ENCODE data around the gene MAGI2. TPM values are rescaled to one million over a fixed set of nuclear protein-coding genes. Genes with fewer than 3 reads are reported as not detected.

MAGI2 gene
- total RNA-seq, 1 experiment from 2014 or later = 0.22 TPM

DNA sequence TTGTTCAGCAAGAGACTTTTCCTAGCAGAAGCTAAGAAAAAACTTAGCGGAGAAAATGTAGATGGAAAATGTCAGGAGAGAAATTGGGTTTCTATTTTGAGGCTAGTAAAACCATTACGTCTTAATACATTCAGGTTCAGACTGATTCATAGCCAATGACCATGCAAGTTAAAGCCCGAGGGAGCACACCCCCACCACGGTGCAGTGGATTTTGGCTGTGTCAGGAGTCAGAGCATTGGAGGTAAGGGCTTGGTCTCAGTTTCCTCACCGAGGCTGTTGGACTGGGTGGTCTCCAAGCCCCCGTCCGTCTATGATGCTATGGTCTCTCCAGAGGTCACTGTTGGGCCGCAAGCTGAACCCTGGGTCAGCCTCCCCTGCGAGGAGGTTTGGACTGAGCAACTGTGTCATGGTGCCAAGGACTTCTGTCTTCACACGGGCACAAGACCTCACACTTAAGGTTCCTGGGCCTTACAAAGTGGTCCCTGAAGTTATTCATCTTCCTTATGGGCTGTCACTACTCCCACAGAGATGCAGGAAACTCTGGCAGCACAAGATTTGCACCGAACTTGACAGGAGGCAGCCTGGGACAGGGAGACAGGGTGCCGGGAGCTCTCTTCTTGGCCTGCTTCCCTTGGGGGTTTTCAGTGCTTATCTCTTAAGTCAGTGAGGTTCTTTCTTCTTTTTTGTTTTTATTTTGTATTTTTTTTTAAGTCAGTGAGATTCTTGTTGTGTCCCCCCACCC lies 1468.1 kb downstream of the MAGI2 start:
- TF ChIP-seq CBX3 (IDR thresholded peaks at IDR 0.05; ENCODE audit: low read depth) (no peak), EGR1 (IDR thresholded peaks at IDR 0.05; ENCODE audit: low read depth) (no peak), ELF1 (IDR thresholded peaks at IDR 0.05; ENCODE audit: borderline replicate concordance, low read depth) (no peak), JUND (IDR thresholded peaks at IDR 0.05) (no peak), ZFX (IDR thresholded peaks at IDR 0.05) (no peak), POLR2AphosphoS5 (IDR thresholded peaks at IDR 0.05; ENCODE audit: low read depth, low read length) (no peak), EZH2phosphoT487 (IDR thresholded peaks at IDR 0.05; ENCODE audit: borderline replicate concordance) (no peak), YY1 (IDR thresholded peaks at IDR 0.05; ENCODE audit: extremely low read depth, insufficient replicate concordance, low read depth, low read length) (no peak), CEBPB (IDR thresholded peaks at IDR 0.05; ENCODE audit: low read depth) (no peak), FOSL1 (IDR thresholded peaks at IDR 0.05; ENCODE audit: low read depth) (no peak), SP1 (IDR thresholded peaks at IDR 0.05; ENCODE audit: low read depth) (no peak)
- TF ChIP-seq, protein P1, sequence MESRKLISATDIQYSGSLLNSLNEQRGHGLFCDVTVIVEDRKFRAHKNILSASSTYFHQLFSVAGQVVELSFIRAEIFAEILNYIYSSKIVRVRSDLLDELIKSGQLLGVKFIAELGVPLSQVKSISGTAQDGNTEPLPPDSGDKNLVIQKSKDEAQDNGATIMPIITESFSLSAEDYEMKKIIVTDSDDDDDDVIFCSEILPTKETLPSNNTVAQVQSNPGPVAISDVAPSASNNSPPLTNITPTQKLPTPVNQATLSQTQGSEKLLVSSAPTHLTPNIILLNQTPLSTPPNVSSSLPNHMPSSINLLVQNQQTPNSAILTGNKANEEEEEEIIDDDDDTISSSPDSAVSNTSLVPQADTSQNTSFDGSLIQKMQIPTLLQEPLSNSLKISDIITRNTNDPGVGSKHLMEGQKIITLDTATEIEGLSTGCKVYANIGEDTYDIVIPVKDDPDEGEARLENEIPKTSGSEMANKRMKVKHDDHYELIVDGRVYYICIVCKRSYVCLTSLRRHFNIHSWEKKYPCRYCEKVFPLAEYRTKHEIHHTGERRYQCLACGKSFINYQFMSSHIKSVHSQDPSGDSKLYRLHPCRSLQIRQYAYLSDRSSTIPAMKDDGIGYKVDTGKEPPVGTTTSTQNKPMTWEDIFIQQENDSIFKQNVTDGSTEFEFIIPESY (IDR thresholded peaks at IDR 0.05; ENCODE audit: extremely low read depth, insufficient replicate concordance, low read length) = no peak
- TF ChIP-seq, protein P2, sequence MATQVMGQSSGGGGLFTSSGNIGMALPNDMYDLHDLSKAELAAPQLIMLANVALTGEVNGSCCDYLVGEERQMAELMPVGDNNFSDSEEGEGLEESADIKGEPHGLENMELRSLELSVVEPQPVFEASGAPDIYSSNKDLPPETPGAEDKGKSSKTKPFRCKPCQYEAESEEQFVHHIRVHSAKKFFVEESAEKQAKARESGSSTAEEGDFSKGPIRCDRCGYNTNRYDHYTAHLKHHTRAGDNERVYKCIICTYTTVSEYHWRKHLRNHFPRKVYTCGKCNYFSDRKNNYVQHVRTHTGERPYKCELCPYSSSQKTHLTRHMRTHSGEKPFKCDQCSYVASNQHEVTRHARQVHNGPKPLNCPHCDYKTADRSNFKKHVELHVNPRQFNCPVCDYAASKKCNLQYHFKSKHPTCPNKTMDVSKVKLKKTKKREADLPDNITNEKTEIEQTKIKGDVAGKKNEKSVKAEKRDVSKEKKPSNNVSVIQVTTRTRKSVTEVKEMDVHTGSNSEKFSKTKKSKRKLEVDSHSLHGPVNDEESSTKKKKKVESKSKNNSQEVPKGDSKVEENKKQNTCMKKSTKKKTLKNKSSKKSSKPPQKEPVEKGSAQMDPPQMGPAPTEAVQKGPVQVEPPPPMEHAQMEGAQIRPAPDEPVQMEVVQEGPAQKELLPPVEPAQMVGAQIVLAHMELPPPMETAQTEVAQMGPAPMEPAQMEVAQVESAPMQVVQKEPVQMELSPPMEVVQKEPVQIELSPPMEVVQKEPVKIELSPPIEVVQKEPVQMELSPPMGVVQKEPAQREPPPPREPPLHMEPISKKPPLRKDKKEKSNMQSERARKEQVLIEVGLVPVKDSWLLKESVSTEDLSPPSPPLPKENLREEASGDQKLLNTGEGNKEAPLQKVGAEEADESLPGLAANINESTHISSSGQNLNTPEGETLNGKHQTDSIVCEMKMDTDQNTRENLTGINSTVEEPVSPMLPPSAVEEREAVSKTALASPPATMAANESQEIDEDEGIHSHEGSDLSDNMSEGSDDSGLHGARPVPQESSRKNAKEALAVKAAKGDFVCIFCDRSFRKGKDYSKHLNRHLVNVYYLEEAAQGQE (IDR thresholded peaks at IDR 0.05; ENCODE audit: low read depth) = no peak
- TF ChIP-seq, protein P3, sequence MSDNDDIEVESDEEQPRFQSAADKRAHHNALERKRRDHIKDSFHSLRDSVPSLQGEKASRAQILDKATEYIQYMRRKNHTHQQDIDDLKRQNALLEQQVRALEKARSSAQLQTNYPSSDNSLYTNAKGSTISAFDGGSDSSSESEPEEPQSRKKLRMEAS (IDR thresholded peaks at IDR 0.05) = no peak
- TF ChIP-seq, protein P4, sequence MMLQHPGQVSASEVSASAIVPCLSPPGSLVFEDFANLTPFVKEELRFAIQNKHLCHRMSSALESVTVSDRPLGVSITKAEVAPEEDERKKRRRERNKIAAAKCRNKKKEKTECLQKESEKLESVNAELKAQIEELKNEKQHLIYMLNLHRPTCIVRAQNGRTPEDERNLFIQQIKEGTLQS (IDR thresholded peaks at IDR 0.05) = no peak
- RAD21 ChIA-PET (ENCODE audit: low non-redundant PET in 1 of 2, low total read pairs in 2 of 2, uncharacterized antibody in 2 of 2, unreplicated experiment in 2 of 2) = no interaction called here
- Histone ChIP-seq H3K27me3 (ENCODE audit: insufficient read depth, low read length) (no peaks in the 10 kb centered on the region), H3K4me2 (ENCODE audit: low read length) (no peak overlapping the region), H4K20me1 (ENCODE audit: insufficient read depth) (no peaks in the 10 kb centered on the region), H3K9me3 (ENCODE audit: control insufficient read depth in 1 of 2, insufficient read depth in 1 of 2, low read depth in 1 of 2, low read length in 2 of 2) (no peaks in the 10 kb centered on the region), H3K27ac (ENCODE audit: low read depth, low read length) (no peak overlapping the region), H3K4me1 (ENCODE audit: control insufficient read depth in 1 of 2, insufficient read depth in 2 of 2, low read length in 2 of 2) (peaks cover 0 to 17% of the 10 kb centered on the region in 2 experiments; a peak in 2 of 4 replicates), H3K4me3 (replicated peaks in 1 of 2; ENCODE audit: low read depth in 1 of 2, low read length in 2 of 2) (no peak overlapping the region), H3K36me3 (ENCODE audit: control insufficient read depth in 1 of 2, insufficient read depth in 2 of 2, low read length in 2 of 2) (no peaks in the 10 kb centered on the region), H3K9me2 (ENCODE audit: insufficient read depth) (no peaks in the 10 kb centered on the region), H2AFZ (ENCODE audit: low read depth, low read length, poor library complexity, severe bottlenecking) (no peak overlapping the region), H3K79me2 (ENCODE audit: insufficient read depth, low read length) (no peaks in the 10 kb centered on the region), H3K9ac (ENCODE audit: low read length) (no peak overlapping the region)
- no TSS peak for BruUV-seq (replicated peaks)
- POLR2A ChIA-PET = no interaction called here
- ATAC-seq (no peak), DNase-seq (ENCODE audit: low read depth, low spot score) (no peak)
- CTCF ChIA-PET = no interaction called here
- intact Hi-C loops (cut with micrococcal nuclease) = no loop called here
